Vagina (tissue), 2 donors: ENCODE data around the gene KRT25. TPM values are rescaled to one million over a fixed set of nuclear protein-coding genes. Genes with fewer than 3 reads are reported as not detected.

Experiments used
- DNase-seq, 2 donors: peaks; one replicate each; pipeline ENCODE4 v3.0.0-alpha.2; 2017; ENCODE audit errors: extremely low spot score in 2 of 2
- H3K27ac ChIP-seq: fragments of 200-600 bp; sonication (generic); one replicate; pipeline ENCODE4 v1.5.1; 2019
- H3K27me3 ChIP-seq: fragments of 200-600 bp; sonication (generic); one replicate; pipeline ENCODE4 v1.5.1; 2019
- H3K36me3 ChIP-seq, 2 donors: fragments of 200-600 bp; sonication (generic); one replicate each; pipeline ENCODE4 v1.5.1; 2017 to 2019
- H3K4me1 ChIP-seq: fragments of 200-600 bp; sonication (generic); one replicate; pipeline ENCODE4 v1.5.1; 2019
- H3K4me3 ChIP-seq, 2 donors: fragments of 200-600 bp; sonication (generic); 1 replicate in 1 of 2; 2 replicates in 1 of 2; pipeline ENCODE4 v1.5.1; 2016 to 2019
- H3K9me3 ChIP-seq: fragments of 200-600 bp; sonication (generic); one replicate; pipeline ENCODE4 v1.5.1; 2019
- POLR2A ChIP-seq, 2 donors: fragments of 450-650 bp; IDR thresholded peaks; one replicate each; pipeline ENCODE4 v1.6.1; 2017; ENCODE audit warnings: antibody characterized with exemption in 2 of 2, mild to moderate bottlenecking in 2 of 2, moderate library complexity in 2 of 2
- POLR2AphosphoS5 ChIP-seq, 2 donors: sonication (generic); formaldehyde crosslinking; IDR thresholded peaks; one replicate each; pipeline ENCODE4 v1.9.0; 2017; ENCODE audit warnings: antibody characterized with exemption in 2 of 2, mild to moderate bottlenecking in 2 of 2, low read depth in 1 of 2; ENCODE audit not compliant: insufficient read depth in 1 of 2
- intact Hi-C: fragments of 100-400 bp; cut with DNase I; formaldehyde crosslinking; loops from one replicate; pipeline ENCODE4 v1.15.1; 2023
- total RNA-seq: library from RNA; depleted of rRNA; stranded (reverse); fragments of >200 nt; gene quantifications from one replicate; pipeline ENCODE4 v1.2.3, GENCODE V29; 2016
- TF ChIP-seq, protein P1 (sequence below), 3 experiments: fragments of 450-650 bp in 2 of 3; fragments of 200-600 bp in 1 of 3; sonication (generic) in 1 of 3; IDR thresholded peaks; one replicate each; pipeline ENCODE4 v1.5.1; 2017 to 2019; ENCODE audit warnings: antibody characterized with exemption in 3 of 3, mild to moderate bottlenecking in 2 of 3, moderate library complexity in 2 of 3

KRT25 gene
- total RNA-seq, 1 donor from 2014 or later: not detected

DNA sequence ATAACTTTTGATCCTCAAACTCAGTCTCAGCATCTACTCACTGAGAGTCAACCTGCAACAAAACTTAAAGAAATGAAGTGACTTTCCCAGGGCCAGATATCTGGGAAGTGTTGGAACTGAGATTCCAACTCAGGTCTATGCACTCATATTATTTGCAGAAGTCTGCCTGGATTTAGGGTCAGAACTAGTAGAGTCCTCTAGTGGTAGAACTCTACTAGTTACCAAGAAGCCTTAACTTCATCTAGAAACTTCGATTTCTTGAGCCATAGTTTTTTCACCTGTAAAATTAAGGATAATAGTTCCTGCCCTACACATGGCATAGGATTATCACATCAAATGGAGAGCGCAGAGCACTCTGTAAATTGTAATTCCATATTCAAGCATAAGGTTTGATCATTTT lies 28.2 kb downstream of the KRT25 start:
- no peaks in the 10 kb centered on the region for H3K36me3 ChIP-seq

DNA sequence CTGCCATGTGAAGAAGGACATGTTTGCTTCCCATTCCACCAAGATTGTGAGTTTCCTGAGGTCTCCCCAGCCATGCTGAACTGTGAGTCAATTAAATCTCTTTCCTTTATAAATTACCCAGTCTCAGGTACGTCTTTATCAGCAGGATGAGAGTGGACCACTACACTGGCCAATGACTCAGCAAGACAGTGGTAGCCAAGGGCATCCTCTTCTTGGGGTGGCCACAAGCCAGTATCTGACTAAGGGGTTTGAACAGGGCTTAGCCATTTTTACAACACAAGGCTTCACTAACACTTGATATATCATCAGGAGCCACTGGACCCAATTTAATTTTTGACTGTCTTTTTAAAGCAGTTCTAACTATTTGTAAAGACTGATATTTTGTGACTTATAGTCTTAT lies 30.5 kb downstream of the KRT25 start:
- H3K4me1 ChIP-seq: no peaks in the 10 kb centered on the region
- H3K27me3 ChIP-seq: no peaks in the 10 kb centered on the region
- H3K36me3 ChIP-seq: no peaks in the 10 kb centered on the region
- TF ChIP-seq POLR2AphosphoS5 (IDR thresholded peaks at IDR 0.05; ENCODE audit: insufficient read depth in 1 of 2, low read depth in 1 of 2) (no peak), POLR2A (IDR thresholded peaks at IDR 0.05) (no peak)
- TF ChIP-seq, protein P1, sequence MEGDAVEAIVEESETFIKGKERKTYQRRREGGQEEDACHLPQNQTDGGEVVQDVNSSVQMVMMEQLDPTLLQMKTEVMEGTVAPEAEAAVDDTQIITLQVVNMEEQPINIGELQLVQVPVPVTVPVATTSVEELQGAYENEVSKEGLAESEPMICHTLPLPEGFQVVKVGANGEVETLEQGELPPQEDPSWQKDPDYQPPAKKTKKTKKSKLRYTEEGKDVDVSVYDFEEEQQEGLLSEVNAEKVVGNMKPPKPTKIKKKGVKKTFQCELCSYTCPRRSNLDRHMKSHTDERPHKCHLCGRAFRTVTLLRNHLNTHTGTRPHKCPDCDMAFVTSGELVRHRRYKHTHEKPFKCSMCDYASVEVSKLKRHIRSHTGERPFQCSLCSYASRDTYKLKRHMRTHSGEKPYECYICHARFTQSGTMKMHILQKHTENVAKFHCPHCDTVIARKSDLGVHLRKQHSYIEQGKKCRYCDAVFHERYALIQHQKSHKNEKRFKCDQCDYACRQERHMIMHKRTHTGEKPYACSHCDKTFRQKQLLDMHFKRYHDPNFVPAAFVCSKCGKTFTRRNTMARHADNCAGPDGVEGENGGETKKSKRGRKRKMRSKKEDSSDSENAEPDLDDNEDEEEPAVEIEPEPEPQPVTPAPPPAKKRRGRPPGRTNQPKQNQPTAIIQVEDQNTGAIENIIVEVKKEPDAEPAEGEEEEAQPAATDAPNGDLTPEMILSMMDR (IDR thresholded peaks at IDR 0.05): no peak
- intact Hi-C loops: no loop called here
- no peak for DNase-seq
- H3K9me3 ChIP-seq: no peaks in the 10 kb centered on the region
- no peak overlapping the region for H3K4me3 ChIP-seq
- no peak overlapping the region for H3K27ac ChIP-seq

More for the DNA sequence above, 28.2 kb downstream of the KRT25 start:
- DNase-seq: no peak
- Histone ChIP-seq H3K27ac (no peak overlapping the region), H3K27me3 (no peaks in the 10 kb centered on the region), H3K4me1 (no peaks in the 10 kb centered on the region), H3K4me3 (no peak overlapping the region), H3K9me3 (no peaks in the 10 kb centered on the region)
- intact Hi-C loops: no loop called here
- TF ChIP-seq, protein P1 (IDR thresholded peaks at IDR 0.05): peak in 1 of 3 experiments; percentile 11
- no peak for TF ChIP-seq POLR2AphosphoS5 (IDR thresholded peaks at IDR 0.05; ENCODE audit: insufficient read depth in 1 of 2, low read depth in 1 of 2)

DNA sequence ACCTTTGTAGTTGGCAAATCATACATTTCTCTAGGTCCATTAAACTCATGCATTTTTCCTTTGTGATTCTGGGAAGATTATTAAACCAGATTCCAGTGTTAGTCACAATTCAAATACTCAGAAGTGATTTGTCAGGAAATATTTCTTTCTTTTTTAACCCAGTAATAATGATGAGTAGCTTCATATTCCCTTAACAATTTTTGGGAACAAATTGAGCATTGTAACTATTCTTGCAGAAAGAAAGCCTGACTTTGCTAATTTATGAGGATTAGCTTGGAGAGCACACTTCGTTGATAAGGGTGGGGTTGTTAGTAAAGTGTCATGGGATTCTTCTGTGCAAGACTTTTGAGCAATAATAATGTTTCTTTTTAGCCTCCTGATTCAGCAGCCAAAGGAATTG lies 32.9 kb downstream of the KRT25 start:
- intact Hi-C loops: no loop called here
- H3K9me3 ChIP-seq: no peaks in the 10 kb centered on the region

DNA sequence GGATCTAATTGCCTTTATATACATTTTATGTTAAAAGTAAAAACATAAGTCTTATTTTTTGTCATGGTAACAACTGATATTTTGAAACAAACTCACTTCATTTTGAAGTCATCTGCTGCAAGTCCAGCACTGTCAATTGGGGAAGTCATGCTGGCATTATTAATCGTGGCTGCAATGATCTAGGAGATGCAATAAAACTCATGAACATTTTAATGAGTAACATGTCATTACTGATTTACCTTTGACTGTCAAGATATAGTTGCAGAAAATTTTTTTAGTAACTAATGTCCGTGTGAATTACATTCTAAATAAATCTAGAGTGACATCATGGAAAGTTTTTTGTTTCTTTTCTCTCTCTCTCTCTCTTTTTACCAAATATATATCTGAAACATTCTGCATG lies 34.2 kb downstream of the KRT25 start:
- Histone ChIP-seq H3K9me3 (no peaks in the 10 kb centered on the region), H3K27ac (no peak overlapping the region), H3K4me1 (peaks cover 6% of the 10 kb centered on the region), H3K36me3 (no peaks in the 10 kb centered on the region), H3K4me3 (no peak overlapping the region), H3K27me3 (no peaks in the 10 kb centered on the region)
- TF ChIP-seq POLR2AphosphoS5 (IDR thresholded peaks at IDR 0.05; ENCODE audit: insufficient read depth in 1 of 2, low read depth in 1 of 2) (no peak), POLR2A (IDR thresholded peaks at IDR 0.05) (no peak)
- TF ChIP-seq, protein P1 (IDR thresholded peaks at IDR 0.05): no peak
- DNase-seq: no peak
- intact Hi-C loops: no loop called here

More for the DNA sequence above, 32.9 kb downstream of the KRT25 start:
- no peaks in the 10 kb centered on the region for H3K27me3 ChIP-seq
- no peaks in the 10 kb centered on the region for H3K36me3 ChIP-seq
- peak overlapping the region; percentile 61 for H3K27ac ChIP-seq
- DNase-seq: no peak
- TF ChIP-seq, protein P1 (IDR thresholded peaks at IDR 0.05): no peak
- H3K4me1 ChIP-seq: peaks cover 6% of the 10 kb centered on the region
- no peak overlapping the region for H3K4me3 ChIP-seq

DNA sequence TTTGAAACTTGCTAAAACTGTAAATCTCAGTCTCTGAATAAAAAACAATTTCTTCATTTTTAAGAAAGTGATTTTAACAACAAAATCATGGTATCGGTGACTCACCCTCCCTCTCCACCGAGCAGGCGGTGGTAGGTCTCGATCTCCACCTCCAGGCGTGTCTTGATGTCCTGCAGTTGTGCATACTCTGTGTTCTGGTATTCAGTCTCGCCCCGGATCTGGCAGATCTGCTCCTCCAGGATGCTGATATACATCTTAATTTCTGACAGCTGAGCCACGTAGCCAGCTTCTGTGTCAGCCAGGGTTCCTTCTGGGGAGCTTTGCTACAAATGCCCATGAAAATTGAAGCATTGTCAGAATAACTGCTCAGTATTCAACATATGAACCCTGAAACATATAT lies 36.2 kb downstream of the KRT25 start:
- intact Hi-C loops: no loop called here
- H3K9me3 ChIP-seq: no peaks in the 10 kb centered on the region
- DNase-seq: no peak
- H3K27ac ChIP-seq: no peak overlapping the region
- no peak overlapping the region for H3K4me3 ChIP-seq
- peaks cover 6% of the 10 kb centered on the region for H3K4me1 ChIP-seq
- H3K36me3 ChIP-seq: no peaks in the 10 kb centered on the region
- no peaks in the 10 kb centered on the region for H3K27me3 ChIP-seq
- no peak for TF ChIP-seq POLR2A (IDR thresholded peaks at IDR 0.05)
- no peak for TF ChIP-seq POLR2AphosphoS5 (IDR thresholded peaks at IDR 0.05; ENCODE audit: insufficient read depth in 1 of 2, low read depth in 1 of 2)
- TF ChIP-seq, protein P1 (IDR thresholded peaks at IDR 0.05): no peak
